Right lobe of liver (tissue), 4 donors: Measurements from ENCODE around the gene MME.

Experiments used
- POLR2A ChIP-seq: fragments of 450-650 bp; IDR thresholded peaks from one replicate; pipeline ENCODE4 v1.6.1; 2017; ENCODE audit warnings: antibody characterized with exemption, mild to moderate bottlenecking
- TF ChIP-seq, protein P1 (sequence below), 4 donors: fragments of 200-600 bp in 3 of 4; fragments of 450-650 bp in 1 of 4; IDR thresholded peaks; one replicate each; pipeline versions ENCODE4 v1.5.1 to v1.8.0; 2016 to 2022; ENCODE audit warnings: antibody characterized with exemption in 4 of 4, mild to moderate bottlenecking in 2 of 4
- donor health status: DM: no; HTN: no; CAD: no.
- donor health status: DM: no; HTN: no; CAD: no.
- donor health status: DM: no; HTN: yes; CAD: no.

DNA sequence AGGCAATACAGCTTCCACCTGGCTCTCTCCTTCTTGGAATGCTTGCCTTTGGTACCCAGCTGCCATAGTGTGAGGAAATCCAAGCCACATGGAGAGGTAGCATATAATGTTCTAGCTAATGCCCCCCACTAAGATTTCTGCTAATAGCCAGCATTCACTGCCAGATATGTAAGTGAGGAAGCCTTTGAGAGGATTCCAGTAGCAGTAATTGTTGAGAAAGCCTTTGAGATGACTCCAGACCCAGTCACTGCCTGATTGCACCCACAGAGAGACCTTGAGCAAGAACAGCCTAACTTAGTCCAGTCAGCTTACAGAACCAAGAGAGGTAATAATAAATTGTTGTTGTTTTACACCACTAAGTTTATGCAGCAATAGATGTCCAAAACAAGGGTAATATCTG, 150.3 kb downstream of the MME start:
- TF ChIP-seq POLR2A = no peak
- TF ChIP-seq, protein P1, sequence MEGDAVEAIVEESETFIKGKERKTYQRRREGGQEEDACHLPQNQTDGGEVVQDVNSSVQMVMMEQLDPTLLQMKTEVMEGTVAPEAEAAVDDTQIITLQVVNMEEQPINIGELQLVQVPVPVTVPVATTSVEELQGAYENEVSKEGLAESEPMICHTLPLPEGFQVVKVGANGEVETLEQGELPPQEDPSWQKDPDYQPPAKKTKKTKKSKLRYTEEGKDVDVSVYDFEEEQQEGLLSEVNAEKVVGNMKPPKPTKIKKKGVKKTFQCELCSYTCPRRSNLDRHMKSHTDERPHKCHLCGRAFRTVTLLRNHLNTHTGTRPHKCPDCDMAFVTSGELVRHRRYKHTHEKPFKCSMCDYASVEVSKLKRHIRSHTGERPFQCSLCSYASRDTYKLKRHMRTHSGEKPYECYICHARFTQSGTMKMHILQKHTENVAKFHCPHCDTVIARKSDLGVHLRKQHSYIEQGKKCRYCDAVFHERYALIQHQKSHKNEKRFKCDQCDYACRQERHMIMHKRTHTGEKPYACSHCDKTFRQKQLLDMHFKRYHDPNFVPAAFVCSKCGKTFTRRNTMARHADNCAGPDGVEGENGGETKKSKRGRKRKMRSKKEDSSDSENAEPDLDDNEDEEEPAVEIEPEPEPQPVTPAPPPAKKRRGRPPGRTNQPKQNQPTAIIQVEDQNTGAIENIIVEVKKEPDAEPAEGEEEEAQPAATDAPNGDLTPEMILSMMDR (IDR thresholded peaks at IDR 0.05) = no peak
